SK-N-SH (cell line): Measurements from ENCODE around the gene CD46. TPM values are rescaled to one million over a fixed set of nuclear protein-coding genes. Genes with fewer than 3 reads are reported as not detected.

ENCODE experiments used
- CTCF ChIA-PET: fragments of 300-600, 350-600 bp; formaldehyde crosslinking; extraction: SDS; loops from one replicate; lab custom pipeline; 2021; lab: Yijun Ruan, JAX
- POLR2A ChIA-PET: fragments of 350-600 bp; sonication (Branson Sonifier 250); formaldehyde crosslinking; extraction: SDS; loops from one replicate; lab custom pipeline; 2020; ENCODE audit warnings: antibody characterized with exemption, inconsistent platforms; lab: Yijun Ruan, JAX
- DNase-seq: peaks from one replicate; pipeline ENCODE4 v3.0.0; 2012
- H2AFZ ChIP-seq: fragments of 200-600 bp; sonication (generic); 2 replicates; pipeline ENCODE4 v1.8.1; 2016; ENCODE audit warnings: antibody characterized with exemption, mild to moderate bottlenecking, low read depth
- H3F3A ChIP-seq: fragments of 200-600 bp; sonication (generic); replicated peaks from 2 replicates; pipeline ENCODE3; 2016; ENCODE audit warnings: antibody characterized with exemption, mild to moderate bottlenecking; ENCODE audit not compliant: insufficient read depth
- H3K27ac ChIP-seq, 2 experiments: fragments of 200-500 bp in 1 of 2; fragments of 200-600 bp in 1 of 2; sonication (Bioruptor generic) in 1 of 2; sonication (generic), shearing (Covaris generic) in 1 of 2; 2 replicates each; pipeline versions ENCODE4 v1.5.1 to v1.6.1; 2014 to 2016; ENCODE audit warnings: low read depth in 2 of 2, inconsistent platforms in 1 of 2, low read length in 1 of 2, mild to moderate bottlenecking in 1 of 2, mixed read lengths in 1 of 2
- H3K27me3 ChIP-seq: fragments of 200-600 bp; sonication (generic), shearing (Covaris generic); 2 replicates; pipeline ENCODE4 v1.6.1; 2016; ENCODE audit warnings: mixed run types; ENCODE audit not compliant: insufficient read depth
- H3K36me3 ChIP-seq, 2 experiments: fragments of 200-500 bp in 1 of 2; fragments of 200-600 bp in 1 of 2; sonication (Bioruptor generic) in 1 of 2; sonication (generic) in 1 of 2; replicated peaks in 1 of 2; 2 replicates each; pipeline versions ENCODE3 to v1.5.1; 2014 to 2016; ENCODE audit warnings: low read length in 1 of 2, mild to moderate bottlenecking in 1 of 2; ENCODE audit not compliant: insufficient read depth in 2 of 2, control insufficient read depth in 1 of 2
- H3K4me1 ChIP-seq, 2 experiments: fragments of 200-500 bp in 1 of 2; fragments of 200-600 bp in 1 of 2; sonication (Bioruptor generic) in 1 of 2; sonication (generic), shearing (Covaris generic) in 1 of 2; 2 replicates each; pipeline versions ENCODE4 v1.5.1 to v1.6.1; 2014 to 2016; ENCODE audit warnings: low read depth in 1 of 2, low read length in 1 of 2, mixed run types in 1 of 2; ENCODE audit not compliant: insufficient read depth in 2 of 2, control insufficient read depth in 1 of 2
- H3K4me2 ChIP-seq: fragments of 200-600 bp; sonication (generic), shearing (Covaris generic); 2 replicates; pipeline ENCODE4 v1.6.1; 2017; ENCODE audit warnings: mixed run types
- H3K4me3 ChIP-seq, 2 experiments: fragments of 200-500 bp in 1 of 2; fragments of 200-600 bp in 1 of 2; sonication (Bioruptor generic) in 1 of 2; sonication (generic), shearing (Covaris generic) in 1 of 2; 2 replicates each; pipeline versions ENCODE4 v1.5.1 to v1.8.1; 2014 to 2016; ENCODE audit warnings: low read depth in 2 of 2, inconsistent platforms in 1 of 2, low read length in 1 of 2, mild to moderate bottlenecking in 1 of 2, mixed read lengths in 1 of 2, moderate library complexity in 1 of 2
- H3K79me2 ChIP-seq: fragments of 200-600 bp; sonication (generic); 2 replicates; pipeline ENCODE4 v1.8.1; 2017; ENCODE audit warnings: mild to moderate bottlenecking; ENCODE audit not compliant: insufficient read depth
- H3K9ac ChIP-seq: fragments of 200-600 bp; sonication (generic); 2 replicates; pipeline ENCODE4 v1.6.1; 2017; ENCODE audit warnings: mixed run types
- H3K9me2 ChIP-seq: fragments of 200-600 bp; sonication (generic); 2 replicates; pipeline ENCODE4 v1.6.1; 2017; ENCODE audit warnings: mixed run types
- H3K9me3 ChIP-seq: fragments of 200-600 bp; sonication (generic); 2 replicates; pipeline ENCODE4 v1.6.1; 2017; ENCODE audit warnings: mixed run types, mild to moderate bottlenecking, moderate library complexity
- H4K20me1 ChIP-seq: fragments of 200-600 bp; sonication (generic); 2 replicates; pipeline ENCODE4 v1.6.1; 2017; ENCODE audit warnings: mild to moderate bottlenecking, mixed run types; ENCODE audit not compliant: insufficient read depth
- CHD2 ChIP-seq: fragments of 150-350 bp; IDR thresholded peaks from 2 replicates; pipeline ENCODE4 v1.6.1; 2018; ENCODE audit warnings: low read length; ENCODE audit not compliant: partially characterized antibody
- GATA2 ChIP-seq: sonication (generic); formaldehyde crosslinking; IDR thresholded peaks from 2 replicates; pipeline ENCODE4 v1.5.0; 2020; ENCODE audit warnings: mild to moderate bottlenecking, missing genetic modification reagents
- JUND ChIP-seq: IDR thresholded peaks from 2 replicates; pipeline ENCODE4 v1.4.0; 2012
- MXI1 ChIP-seq: IDR thresholded peaks from 2 replicates; pipeline ENCODE4 v1.6.1; 2012; ENCODE audit warnings: mild to moderate bottlenecking, low read depth, low read length, improper control_type of control experiment
- NRF1 ChIP-seq: IDR thresholded peaks from 2 replicates; pipeline ENCODE4 v1.6.1; 2012; ENCODE audit warnings: low read depth, mild to moderate bottlenecking, low read length
- RAD21 ChIP-seq: IDR thresholded peaks from 2 replicates; pipeline ENCODE4 v1.6.1; 2012; ENCODE audit warnings: mild to moderate bottlenecking, low read length
- SMC3 ChIP-seq: IDR thresholded peaks from 2 replicates; pipeline ENCODE4 v1.6.1; 2012; ENCODE audit warnings: low read depth, low read length, improper control_type of control experiment
- WGBS: methylation state at CpG from one replicate; pipeline ENCODE4 v1.1.6; 2017; ENCODE audit warnings: low lambda C conversion rate; 5-methylcytosine and 5-hydroxymethylcytosine counted together
- polyA plus RNA-seq, 3 experiments: library from polyadenylated mRNA; depleted of rRNA; stranded (reverse); fragments of >200 nt; gene quantifications; 2 replicates each; pipeline ENCODE4 v1.2.3, GENCODE V29; 2012
- TF ChIP-seq, protein P1 (sequence below): IDR thresholded peaks from 2 replicates; pipeline ENCODE4 v1.4.0; 2012; ENCODE audit warnings: low read depth
- TF ChIP-seq, protein P2 (sequence below): IDR thresholded peaks from 2 replicates; pipeline ENCODE4 v1.6.1; 2012; ENCODE audit warnings: mild to moderate bottlenecking, low read depth, low read length, moderate library complexity

The CD46 gene
- polyA plus RNA-seq, 1 of the 3 experiments (the other 2 are of a cell fraction): 56.0 TPM

DNA sequence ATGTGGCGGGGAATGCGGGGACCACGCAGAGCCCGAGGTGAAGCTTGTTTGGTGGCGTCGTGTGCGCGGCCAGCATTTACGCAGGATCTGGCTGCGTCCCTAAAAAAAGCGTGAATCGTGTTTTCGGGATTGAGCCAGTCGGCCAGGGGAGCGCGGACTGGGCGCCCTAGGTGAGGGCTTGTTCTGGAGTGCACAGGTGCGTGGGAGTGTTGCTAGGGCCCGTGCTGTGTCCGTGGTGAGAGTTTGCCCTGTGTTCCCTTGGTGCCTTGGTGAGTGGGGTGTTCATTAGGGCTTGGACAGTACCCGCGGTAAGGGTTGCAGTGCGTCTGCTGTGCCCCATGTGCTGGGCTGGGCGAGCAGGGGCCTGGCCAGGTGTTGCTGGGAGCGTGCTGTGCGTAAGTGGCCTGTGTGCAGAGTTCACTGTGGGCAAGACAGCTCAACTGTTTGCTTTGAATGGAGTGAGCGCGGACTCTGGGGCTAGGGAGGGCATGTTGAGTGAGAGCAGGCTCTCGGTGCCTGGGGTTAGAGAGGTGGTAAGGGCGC, 673 bp downstream of the CD46 start:
- H3K4me2 ChIP-seq: peak overlapping the region; percentile 79
- H3K9me2 ChIP-seq: no peaks in the 10 kb centered on the region
- peak; percentile 28 for DNase-seq
- peak overlapping the region; percentile 87 to 99 for H3K4me3 ChIP-seq
- H3F3A ChIP-seq: no peaks in the 10 kb centered on the region
- H3K36me3 ChIP-seq: peaks cover 0 to 9% of the 10 kb centered on the region in 2 experiments
- H3K27ac ChIP-seq: peak overlapping the region; percentile 72 to 93; a peak in 3 of 4 replicates
- no peak for TF ChIP-seq NRF1
- TF ChIP-seq MXI1: peak; percentile 32; the same call in 1 of the 2 replicates
- TF ChIP-seq, protein P1, sequence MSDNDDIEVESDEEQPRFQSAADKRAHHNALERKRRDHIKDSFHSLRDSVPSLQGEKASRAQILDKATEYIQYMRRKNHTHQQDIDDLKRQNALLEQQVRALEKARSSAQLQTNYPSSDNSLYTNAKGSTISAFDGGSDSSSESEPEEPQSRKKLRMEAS: 0 out of 2 replicates have a peak, but pooled peaks have one; percentile 45
- H3K27me3 ChIP-seq: no peaks in the 10 kb centered on the region
- no peaks in the 10 kb centered on the region for H3K9me3 ChIP-seq
- H4K20me1 ChIP-seq: peaks cover 22% of the 10 kb centered on the region
- peaks cover 49% of the 10 kb centered on the region for H3K79me2 ChIP-seq
- H2AFZ ChIP-seq: peak overlapping the region; percentile 97
- ChIA-PET CTCF (interaction anchor here (0.6 to 5.8 kb wide), 4 partner anchors 11 to 211 kb away, joined by 3 to 35 read pairs (median 4); no protein-coding TSS in a partner anchor), POLR2A (interaction anchor here (1.0 kb wide), 1 partner anchor 45 kb away, joined by 3 read pairs; no protein-coding TSS in a partner anchor)
- H3K9ac ChIP-seq: peak overlapping the region; percentile 75
- peaks cover 17 to 20% of the 10 kb centered on the region in 2 experiments; a peak in 3 of 4 replicates for H3K4me1 ChIP-seq
- 2% methylated on average over 13 of the region's 30 CpGs for WGBS

DNA sequence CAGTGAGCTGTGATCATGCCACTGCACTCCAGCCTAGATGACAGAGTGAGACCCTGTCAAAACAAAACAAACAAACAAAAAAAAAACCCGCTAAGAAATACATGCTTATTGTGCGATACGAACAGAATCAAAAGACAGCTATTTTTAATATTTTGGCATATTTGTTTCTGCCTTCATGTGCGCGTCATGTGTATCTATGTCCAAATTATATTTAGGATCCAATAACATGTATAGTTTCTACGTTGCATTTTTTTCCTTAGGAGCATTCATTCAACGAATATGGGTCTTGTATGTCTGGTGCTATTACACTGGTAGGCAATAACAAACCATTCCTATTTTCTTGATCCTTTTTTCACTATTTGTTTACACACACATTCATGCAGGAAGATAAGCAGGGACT, 1.8 kb downstream of the CD46 start:
- Histone ChIP-seq H3K4me3 (peak overlapping the region; percentile 87 to 99; a peak in 2 of 4 replicates), H3K9me2 (no peaks in the 10 kb centered on the region), H3K4me1 (peaks cover 17 to 20% of the 10 kb centered on the region in 2 experiments; a peak in 3 of 4 replicates), H2AFZ (no peak overlapping the region), H3K4me2 (peak overlapping the region; percentile 79), H3F3A (no peaks in the 10 kb centered on the region), H3K79me2 (peaks cover 49% of the 10 kb centered on the region), H3K9ac (no peak overlapping the region; the same call in 1 of the 2 replicates), H3K27me3 (no peaks in the 10 kb centered on the region), H3K9me3 (no peaks in the 10 kb centered on the region), H4K20me1 (peaks cover 22% of the 10 kb centered on the region), H3K36me3 (peaks cover 2 to 20% of the 10 kb centered on the region in 2 experiments), H3K27ac (no peak overlapping the region; a peak in 1 of 4 replicates)
- no peak for DNase-seq
- 76% methylated on average over 7 of the region's 7 CpGs for WGBS
- ChIA-PET CTCF (interaction anchor here (0.9 to 5.8 kb wide), 3 partner anchors 10 to 44 kb away, joined by 4 to 35 read pairs (median 4); no protein-coding TSS in a partner anchor), POLR2A (no interaction called here)
- TF ChIP-seq, protein P2, sequence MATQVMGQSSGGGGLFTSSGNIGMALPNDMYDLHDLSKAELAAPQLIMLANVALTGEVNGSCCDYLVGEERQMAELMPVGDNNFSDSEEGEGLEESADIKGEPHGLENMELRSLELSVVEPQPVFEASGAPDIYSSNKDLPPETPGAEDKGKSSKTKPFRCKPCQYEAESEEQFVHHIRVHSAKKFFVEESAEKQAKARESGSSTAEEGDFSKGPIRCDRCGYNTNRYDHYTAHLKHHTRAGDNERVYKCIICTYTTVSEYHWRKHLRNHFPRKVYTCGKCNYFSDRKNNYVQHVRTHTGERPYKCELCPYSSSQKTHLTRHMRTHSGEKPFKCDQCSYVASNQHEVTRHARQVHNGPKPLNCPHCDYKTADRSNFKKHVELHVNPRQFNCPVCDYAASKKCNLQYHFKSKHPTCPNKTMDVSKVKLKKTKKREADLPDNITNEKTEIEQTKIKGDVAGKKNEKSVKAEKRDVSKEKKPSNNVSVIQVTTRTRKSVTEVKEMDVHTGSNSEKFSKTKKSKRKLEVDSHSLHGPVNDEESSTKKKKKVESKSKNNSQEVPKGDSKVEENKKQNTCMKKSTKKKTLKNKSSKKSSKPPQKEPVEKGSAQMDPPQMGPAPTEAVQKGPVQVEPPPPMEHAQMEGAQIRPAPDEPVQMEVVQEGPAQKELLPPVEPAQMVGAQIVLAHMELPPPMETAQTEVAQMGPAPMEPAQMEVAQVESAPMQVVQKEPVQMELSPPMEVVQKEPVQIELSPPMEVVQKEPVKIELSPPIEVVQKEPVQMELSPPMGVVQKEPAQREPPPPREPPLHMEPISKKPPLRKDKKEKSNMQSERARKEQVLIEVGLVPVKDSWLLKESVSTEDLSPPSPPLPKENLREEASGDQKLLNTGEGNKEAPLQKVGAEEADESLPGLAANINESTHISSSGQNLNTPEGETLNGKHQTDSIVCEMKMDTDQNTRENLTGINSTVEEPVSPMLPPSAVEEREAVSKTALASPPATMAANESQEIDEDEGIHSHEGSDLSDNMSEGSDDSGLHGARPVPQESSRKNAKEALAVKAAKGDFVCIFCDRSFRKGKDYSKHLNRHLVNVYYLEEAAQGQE: no peak
- TF ChIP-seq SMC3 (no peak), RAD21 (no peak), GATA2 (CRISPR knock-in tag) (no peak), CHD2 (no peak), JUND (no peak)
